Measurements from ENCODE around the gene TRIM61.

- TF ChIP-seq TEAD4 (IDR thresholded peaks at IDR 0.05; ENCODE audit: borderline replicate concordance, insufficient read depth): no peak
- TF ChIP-seq, protein P1, sequence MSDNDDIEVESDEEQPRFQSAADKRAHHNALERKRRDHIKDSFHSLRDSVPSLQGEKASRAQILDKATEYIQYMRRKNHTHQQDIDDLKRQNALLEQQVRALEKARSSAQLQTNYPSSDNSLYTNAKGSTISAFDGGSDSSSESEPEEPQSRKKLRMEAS (IDR thresholded peaks at IDR 0.05; ENCODE audit: low read depth): no peak
- no peak for TF ChIP-seq SIN3A (IDR thresholded peaks at IDR 0.05; ENCODE audit: borderline replicate concordance, low read depth, low read length)
- no peak for TF ChIP-seq FOXM1 (IDR thresholded peaks at IDR 0.05; ENCODE audit: low read depth)
Measured at GRCh38 chr4:165010487-165010886, 33.0 kb upstream of the TRIM61 start.

Measured in SK-N-SH (cell line).